Endothelial cell of coronary artery (primary cell): ENCODE data around the gene SIM2. TPM values are rescaled to one million over a fixed set of nuclear protein-coding genes. Genes with fewer than 3 reads are reported as not detected.

Experiments
- total RNA-seq: library from RNA; depleted of rRNA; stranded (reverse); fragments of >200 nt; gene quantifications from 2 replicates; pipeline ENCODE4 v1.2.3, GENCODE V29; 2014

Gene SIM2, protein sequence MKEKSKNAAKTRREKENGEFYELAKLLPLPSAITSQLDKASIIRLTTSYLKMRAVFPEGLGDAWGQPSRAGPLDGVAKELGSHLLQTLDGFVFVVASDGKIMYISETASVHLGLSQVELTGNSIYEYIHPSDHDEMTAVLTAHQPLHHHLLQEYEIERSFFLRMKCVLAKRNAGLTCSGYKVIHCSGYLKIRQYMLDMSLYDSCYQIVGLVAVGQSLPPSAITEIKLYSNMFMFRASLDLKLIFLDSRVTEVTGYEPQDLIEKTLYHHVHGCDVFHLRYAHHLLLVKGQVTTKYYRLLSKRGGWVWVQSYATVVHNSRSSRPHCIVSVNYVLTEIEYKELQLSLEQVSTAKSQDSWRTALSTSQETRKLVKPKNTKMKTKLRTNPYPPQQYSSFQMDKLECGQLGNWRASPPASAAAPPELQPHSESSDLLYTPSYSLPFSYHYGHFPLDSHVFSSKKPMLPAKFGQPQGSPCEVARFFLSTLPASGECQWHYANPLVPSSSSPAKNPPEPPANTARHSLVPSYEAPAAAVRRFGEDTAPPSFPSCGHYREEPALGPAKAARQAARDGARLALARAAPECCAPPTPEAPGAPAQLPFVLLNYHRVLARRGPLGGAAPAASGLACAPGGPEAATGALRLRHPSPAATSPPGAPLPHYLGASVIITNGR
- total RNA-seq = under 0.01 TPM in 1 of 2 replicates, not detected in the other

DNA sequence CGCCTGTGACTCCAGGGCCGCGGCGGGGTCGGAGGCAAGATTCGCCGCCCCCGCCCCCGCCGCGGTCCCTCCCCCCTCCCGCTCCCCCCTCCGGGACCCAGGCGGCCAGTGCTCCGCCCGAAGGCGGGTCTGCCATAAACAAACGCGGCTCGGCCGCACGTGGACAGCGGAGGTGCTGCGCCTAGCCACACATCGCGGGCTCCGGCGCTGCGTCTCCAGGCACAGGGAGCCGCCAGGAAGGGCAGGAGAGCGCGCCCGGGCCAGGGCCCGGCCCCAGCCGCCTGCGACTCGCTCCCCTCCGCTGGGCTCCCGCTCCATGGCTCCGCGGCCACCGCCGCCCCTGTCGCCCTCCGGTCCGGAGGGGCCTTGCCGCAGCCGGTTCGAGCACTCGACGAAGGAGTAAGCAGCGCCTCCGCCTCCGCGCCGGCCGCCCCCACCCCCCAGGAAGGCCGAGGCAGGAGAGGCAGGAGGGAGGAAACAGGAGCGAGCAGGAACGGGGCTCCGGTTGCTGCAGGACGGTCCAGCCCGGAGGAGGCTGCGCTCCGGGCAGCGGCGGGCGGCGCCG, at the start of gene SIM2:
SIM2 (plus strand) TSS at position 135 of the 565 bp plus-strand sequence. CDS start 632 bp downstream, outside the sequence.

Other genes starting within 250 kb of the SIM2 start
- gene CLDN14, start 219.0 kb upstream of the SIM2 start, total RNA-seq = 0.18 and 10.0 TPM in 2 replicates